GM12874 (cell line): Measurements from ENCODE around the gene CYB5RL.

ENCODE experiments used
- CTCF ChIP-seq: IDR thresholded peaks from 2 replicates; pipeline ENCODE4 v1.5.1; 2011; ENCODE audit warnings: low read depth, mild to moderate bottlenecking, control low read depth, low read length, moderate library complexity; ENCODE audit not compliant: insufficient read depth

CYB5RL gene

GRCh38 chr1:54224233-54224632, 24.4 kb upstream of the CYB5RL start:
- no peak for TF ChIP-seq CTCF

- no peak for TF ChIP-seq CTCF
Measured at GRCh38 chr1:54223441-54224202, 23.8 kb upstream of the CYB5RL start.

GRCh38 chr1:54222711-54223110, 22.9 kb upstream of the CYB5RL start:
- no peak for TF ChIP-seq CTCF

- no peak for TF ChIP-seq CTCF
Measured at GRCh38 chr1:54221867-54222484, 22.1 kb upstream of the CYB5RL start.

- no peak for TF ChIP-seq CTCF
Measured at GRCh38 chr1:54221113-54221834, 21.4 kb upstream of the CYB5RL start.

DNA sequence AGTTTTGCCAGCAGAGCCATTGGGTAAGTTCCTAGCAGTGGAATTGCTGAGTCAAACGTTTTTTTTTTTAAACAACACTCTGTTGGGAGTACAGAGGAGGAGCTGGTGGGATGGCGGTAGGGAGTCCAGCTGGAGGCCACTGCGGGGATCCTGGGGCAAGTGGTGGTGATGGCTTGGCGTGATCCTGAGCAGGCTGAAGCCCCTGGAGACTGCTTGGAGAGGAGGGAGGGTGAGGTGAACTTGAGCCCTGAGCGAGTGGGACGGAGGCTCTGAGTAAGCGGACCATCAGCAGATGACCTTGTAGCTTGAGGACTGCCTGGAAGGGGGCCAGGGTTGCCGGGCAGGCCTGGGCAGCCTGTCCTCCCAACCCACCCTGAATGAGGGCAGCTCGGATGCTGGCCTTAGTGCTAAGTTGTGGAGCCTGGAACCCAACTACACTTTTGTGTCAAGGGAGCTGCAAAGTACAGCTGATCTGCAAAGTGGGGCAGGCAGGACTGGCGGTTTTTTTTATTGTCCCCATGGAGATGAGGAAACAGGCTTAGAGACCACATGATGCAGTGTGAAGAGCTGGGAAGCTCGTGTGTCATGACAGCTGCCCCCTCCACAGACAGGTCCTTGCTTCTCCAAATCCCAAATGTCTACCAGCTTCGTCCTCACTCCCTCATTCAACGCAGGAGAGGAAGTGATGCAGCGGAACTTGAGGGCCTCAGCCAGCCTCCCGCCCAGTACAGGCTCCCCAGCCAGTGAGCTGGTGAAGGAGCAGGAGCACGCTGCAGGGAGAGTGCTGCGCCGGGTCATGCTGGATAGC, 20.4 kb upstream of the CYB5RL start:
- no peak for TF ChIP-seq CTCF

DNA sequence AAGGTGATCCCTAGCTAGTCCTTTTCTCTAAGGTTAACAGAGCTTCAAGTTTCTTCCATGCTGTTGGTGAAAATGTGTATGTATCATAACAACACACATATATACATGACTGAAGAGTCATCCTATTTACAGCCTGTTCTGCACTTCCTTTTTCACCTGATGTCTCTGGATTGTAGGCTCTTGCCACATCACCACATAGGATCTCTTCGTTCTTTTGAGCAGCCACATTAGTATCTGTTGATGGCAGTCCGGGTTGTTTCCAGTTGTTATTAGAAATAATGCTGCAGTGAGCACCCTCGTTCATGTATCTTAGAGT, 19.8 kb upstream of the CYB5RL start:
- no peak for TF ChIP-seq CTCF
